Epithelial cell of alveolus of lung (primary cell): ENCODE measurements around the gene NPAS3. TPM values are rescaled to one million over a fixed set of nuclear protein-coding genes. Genes with fewer than 3 reads are reported as not detected.

Source experiments
- total RNA-seq: library from RNA; depleted of rRNA; stranded (reverse); fragments of >200 nt; gene quantifications from 2 replicates; pipeline ENCODE4 v1.2.1, GENCODE V29; 2015

NPAS3 gene
- total RNA-seq, result 0.13 and 5.6 TPM in 2 replicates

DNA sequence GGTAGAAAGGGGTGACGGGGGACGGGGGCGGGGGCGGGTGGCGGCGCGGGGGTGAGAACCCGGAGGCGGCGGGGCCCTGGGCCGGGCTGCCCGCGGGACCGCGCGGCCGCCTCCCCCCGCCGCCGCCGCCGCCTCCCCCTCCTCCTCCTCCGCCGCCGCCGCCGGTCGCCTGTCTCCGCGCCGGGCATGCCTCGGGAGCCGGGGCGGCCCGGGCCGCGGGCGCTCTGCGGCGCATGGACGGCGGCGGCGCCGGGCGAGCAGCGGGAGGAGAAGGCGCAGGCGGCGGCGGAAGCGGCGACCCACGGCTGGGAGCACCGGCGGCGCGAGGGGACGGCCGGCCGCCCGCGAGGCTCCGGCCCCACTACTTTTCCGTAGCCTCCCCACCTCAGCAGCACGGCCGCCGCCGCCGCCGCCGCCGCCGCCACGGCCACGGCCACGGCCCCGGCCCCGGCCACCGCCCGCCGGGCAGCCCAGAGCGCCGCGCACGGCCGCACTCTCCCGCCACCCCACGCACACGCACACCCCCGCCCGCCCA is at the start of gene NPAS3:
Gene NPAS3 (plus strand): TSS at position 161 of the 535 bp plus-strand sequence.

